ENCODE data around the gene C16orf96. TPM values are rescaled to one million over a fixed set of nuclear protein-coding genes. Genes with fewer than 3 reads are reported as not detected.
A peak's percentile ranks its signal among the peaks of the same experiment; 100 is the strongest.

Gene C16orf96
- total and polyA plus RNA-seq, 5 donors from 2014 or later: 0.17 TPM; not detected in 4

DNA sequence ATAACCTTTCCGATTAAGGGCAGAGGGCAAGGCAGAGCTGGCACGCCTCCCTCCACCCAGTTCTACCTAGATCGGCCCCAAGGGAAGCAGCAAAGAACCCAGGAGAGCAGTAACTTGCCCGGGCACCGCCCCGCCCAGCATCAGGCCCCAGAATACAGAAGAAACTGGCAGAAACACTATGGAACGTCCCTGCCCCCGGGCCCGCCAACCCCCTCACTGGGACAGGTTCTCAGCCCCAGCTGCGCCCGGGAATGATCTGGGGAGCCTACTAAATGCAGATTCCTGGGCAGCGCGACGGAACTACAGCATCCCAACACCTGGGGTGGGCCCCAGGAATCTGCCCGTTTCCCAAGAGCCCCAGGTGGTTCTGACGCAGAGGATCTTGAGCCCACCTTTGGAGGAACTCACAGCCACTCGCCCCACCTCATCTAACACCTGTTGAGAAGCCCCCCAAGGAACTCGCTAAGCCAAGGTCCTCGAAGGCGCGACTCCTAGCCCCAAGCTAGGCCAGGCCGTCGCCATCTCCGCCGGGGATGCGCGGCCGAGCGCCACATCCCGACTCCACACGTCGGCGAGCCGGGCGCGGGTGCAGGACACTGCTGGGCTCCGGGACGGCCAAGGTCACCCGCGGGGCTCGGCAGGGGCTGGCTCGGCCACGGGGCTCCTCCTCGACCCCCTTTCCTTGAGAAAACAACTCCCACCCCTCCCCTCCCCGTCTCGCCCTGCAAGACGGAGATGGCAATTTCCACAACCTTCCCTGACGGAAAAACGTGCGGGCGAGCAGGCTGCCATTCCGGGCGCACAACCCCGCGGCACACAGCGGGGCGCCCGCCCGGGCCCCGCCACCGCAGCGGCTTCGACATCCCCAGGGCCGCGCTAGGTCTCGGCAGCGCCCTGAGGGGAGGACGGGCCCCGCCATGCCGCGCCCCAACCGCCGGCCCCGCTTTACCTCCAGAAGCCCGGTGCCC, 18.5 kb upstream of the C16orf96 start:
- H3K4me1 Mint-ChIP-seq: peaks cover 19 to 49% (median 29%) of the 10 kb centered on the region in 4 donors
- H3K36me3 Mint-ChIP-seq: peaks cover 7% of the 10 kb centered on the region
- H3K9me3 ChIP-seq (ENCODE audit: control insufficient read depth in 2 of 2, low read length in 2 of 2): peaks cover 2 to 6% of the 10 kb centered on the region in 2 experiments
- H3K4me3 Mint-ChIP-seq: peak overlapping the region; percentile 83 to 89 (median 85)
- no peaks in the 10 kb centered on the region for H3K27me3 Mint-ChIP-seq
- peaks cover 0 to 4% (median 0%) of the 10 kb centered on the region in 7 donors for H3K9me3 Mint-ChIP-seq
- H3K4me1 ChIP-seq (ENCODE audit: control insufficient read depth, insufficient read depth, low read length, poor library complexity, severe bottlenecking): peaks cover 30% of the 10 kb centered on the region
- peak; percentile 41 to 43 for ATAC-seq (ENCODE audit: low read depth in 2 of 2)
- peak overlapping the region; percentile 19 for H3K4me3 ChIP-seq (ENCODE audit: low read depth, low read length)
- no peaks in the 10 kb centered on the region for H3K27me3 ChIP-seq (ENCODE audit: control insufficient read depth, insufficient read depth, low read length)
- no peaks in the 10 kb centered on the region for H3K36me3 ChIP-seq (ENCODE audit: control insufficient read depth, insufficient read depth, low read length)
- peak overlapping the region; percentile 68 to 90 (median 74) for H3K27ac Mint-ChIP-seq
- DNase-seq: peak in 1 of 3 donors; percentile 31
- H3K27ac ChIP-seq (ENCODE audit: insufficient read depth, low read length, poor library complexity, severe bottlenecking): peak overlapping the region; percentile 87

DNA sequence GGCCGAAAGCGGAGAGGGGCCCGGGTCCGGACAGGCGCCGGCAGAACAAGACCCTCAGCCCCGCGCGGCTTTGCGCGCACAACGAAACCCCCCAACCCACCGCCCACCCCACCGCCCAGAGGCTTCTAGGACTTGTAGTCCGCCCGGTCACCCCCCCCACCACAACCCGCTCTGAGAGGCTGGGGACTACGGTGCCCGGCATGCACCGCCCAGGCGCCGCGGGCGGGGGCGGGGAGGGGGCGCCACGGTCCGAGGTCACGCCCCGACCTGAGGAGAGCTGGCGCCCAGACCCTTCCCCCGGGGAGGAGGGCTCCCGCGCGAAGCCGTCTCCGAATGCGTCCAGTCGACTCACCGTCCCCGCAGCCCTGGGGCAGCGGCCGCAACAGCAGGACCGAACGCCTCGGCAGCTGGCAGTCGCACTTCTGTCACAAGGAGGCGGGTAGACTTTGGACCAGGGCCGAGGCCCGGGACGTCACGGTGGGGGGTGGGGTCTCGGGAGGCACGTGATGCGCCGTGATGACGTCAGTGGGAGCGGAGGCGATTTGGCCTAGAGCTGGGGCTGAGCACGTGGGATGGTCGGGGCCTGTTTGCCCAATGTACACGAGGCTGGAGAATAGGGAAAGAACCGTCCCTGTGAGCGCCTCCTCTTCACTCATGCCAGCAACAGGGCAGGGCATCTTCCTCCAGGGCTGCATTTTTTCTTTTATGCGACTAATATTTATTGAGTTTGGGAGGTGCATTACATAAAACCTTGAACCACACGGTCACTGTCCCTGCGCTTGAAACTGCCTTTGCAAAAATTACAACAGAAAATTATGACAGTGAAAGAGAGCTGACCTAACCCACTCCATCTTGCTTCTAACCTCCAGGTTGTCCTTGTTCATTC, 17.5 kb upstream of the C16orf96 start, which contains the start of gene CDIP1:
TSS of gene CDIP1 (minus strand) at position 424 of the 886 bp plus-strand sequence. CDS start 24,643 bp downstream, outside the sequence.
- H3K27ac ChIP-seq (ENCODE audit: insufficient read depth, low read length, poor library complexity, severe bottlenecking): peak within 1 kb of the TSS; percentile 87
- Mint-ChIP-seq H3K27me3 (no peaks in the 10 kb centered on the region), H3K4me3 (peak within 1 kb of the TSS; percentile 83 to 90 (median 86)), H3K4me1 (peaks cover 19 to 40% (median 28%) of the 10 kb centered on the region in 4 donors), H3K36me3 (peaks cover 4% of the 10 kb centered on the region), H3K27ac (peak within 1 kb of the TSS; percentile 76 to 91 (median 90)), H3K9me3 (peaks cover 0 to 4% (median 0%) of the 10 kb centered on the region in 7 donors)
- no peaks in the 10 kb centered on the region for H3K36me3 ChIP-seq (ENCODE audit: control insufficient read depth, insufficient read depth, low read length)
- ATAC-seq (ENCODE audit: low read depth in 2 of 2) (peak; percentile 88 to 89), DNase-seq (peak; percentile 87 to 97 (median 88))
- H3K4me3 ChIP-seq (ENCODE audit: low read depth, low read length): no peak within 1 kb of the TSS
- H3K4me1 ChIP-seq (ENCODE audit: control insufficient read depth, insufficient read depth, low read length, poor library complexity, severe bottlenecking): peaks cover 30% of the 10 kb centered on the region
- no peaks in the 10 kb centered on the region for H3K27me3 ChIP-seq (ENCODE audit: control insufficient read depth, insufficient read depth, low read length)
- peaks cover 2 to 6% of the 10 kb centered on the region in 2 experiments for H3K9me3 ChIP-seq (ENCODE audit: control insufficient read depth in 2 of 2, low read length in 2 of 2)

DNA sequence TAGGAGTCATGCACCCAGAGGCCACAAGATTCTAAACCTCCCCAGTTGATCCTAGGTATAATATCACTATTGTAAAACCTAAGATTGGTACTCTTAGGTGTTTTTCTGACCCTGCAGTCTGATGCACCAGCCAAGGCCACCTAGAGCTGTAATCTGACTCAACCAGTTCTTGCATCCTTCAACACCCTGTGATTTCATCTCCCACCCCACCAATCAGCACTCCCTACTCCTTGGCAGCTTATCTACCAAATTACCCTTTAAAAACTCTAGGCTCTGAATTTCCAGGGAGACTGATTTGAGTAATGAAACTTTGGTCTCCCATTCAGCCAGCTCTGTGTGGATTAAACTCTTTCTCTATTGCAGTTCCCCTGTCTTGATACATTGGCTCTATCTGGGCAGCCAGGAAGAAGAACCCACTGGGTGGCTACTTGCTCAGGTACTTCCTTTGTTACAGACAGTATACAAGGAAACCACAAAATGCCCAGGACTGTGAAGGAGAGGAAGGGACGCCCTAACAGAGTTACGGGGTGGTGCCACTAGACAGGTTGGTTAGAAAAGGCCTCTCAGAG, 16.3 kb upstream of the C16orf96 start:
- peaks cover 4% of the 10 kb centered on the region for H3K36me3 Mint-ChIP-seq
- peak overlapping the region; percentile 22 to 67 (median 47) for H3K4me3 Mint-ChIP-seq

DNA sequence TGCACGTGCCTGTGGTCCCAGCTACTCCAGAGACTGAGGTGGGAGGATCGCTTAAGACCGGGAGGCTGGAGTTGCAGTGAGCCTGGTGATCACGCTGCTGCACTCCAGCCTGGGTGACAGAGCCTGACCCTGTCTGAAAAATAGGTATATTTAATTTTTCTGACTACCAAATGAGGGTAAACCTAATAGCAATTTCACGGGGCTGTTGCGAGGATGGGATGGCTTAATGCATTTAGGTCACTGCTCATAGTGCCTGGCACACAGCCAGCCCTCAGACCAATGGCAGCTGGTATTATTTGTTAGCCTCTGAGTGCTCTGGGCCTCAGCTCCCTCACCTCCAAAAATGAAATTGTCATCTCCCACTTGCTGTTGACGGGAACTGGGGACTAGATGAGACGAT, 11.7 kb upstream of the C16orf96 start:
- Mint-ChIP-seq H3K4me3 (no peak overlapping the region), H3K27ac (no peak overlapping the region), H3K9me3 (peaks cover 0 to 4% (median 0%) of the 10 kb centered on the region in 7 donors), H3K36me3 (no peaks in the 10 kb centered on the region), H3K27me3 (peaks cover 4% of the 10 kb centered on the region), H3K4me1 (peaks cover 3 to 10% (median 6%) of the 10 kb centered on the region in 4 donors)
- no peak overlapping the region for H3K27ac ChIP-seq (ENCODE audit: insufficient read depth, low read length, poor library complexity, severe bottlenecking)
- ATAC-seq (ENCODE audit: low read depth in 2 of 2): no peak
- H3K36me3 ChIP-seq (ENCODE audit: control insufficient read depth, insufficient read depth, low read length): no peaks in the 10 kb centered on the region
- H3K27me3 ChIP-seq (ENCODE audit: control insufficient read depth, insufficient read depth, low read length): no peaks in the 10 kb centered on the region
- H3K9me3 ChIP-seq (ENCODE audit: control insufficient read depth in 2 of 2, low read length in 2 of 2): peaks cover 0 to 2% of the 10 kb centered on the region in 2 experiments
- H3K4me3 ChIP-seq (ENCODE audit: low read depth, low read length): no peak overlapping the region
- peaks cover 9% of the 10 kb centered on the region for H3K4me1 ChIP-seq (ENCODE audit: control insufficient read depth, insufficient read depth, low read length, poor library complexity, severe bottlenecking)
- DNase-seq: no peak

More for the DNA sequence above, 16.3 kb upstream of the C16orf96 start:
- no peak overlapping the region for H3K27ac ChIP-seq (ENCODE audit: insufficient read depth, low read length, poor library complexity, severe bottlenecking)
- peaks cover 0 to 4% (median 0%) of the 10 kb centered on the region in 7 donors for H3K9me3 Mint-ChIP-seq
- DNase-seq (no peak), ATAC-seq (ENCODE audit: low read depth in 2 of 2) (no peak)
- H3K9me3 ChIP-seq (ENCODE audit: control insufficient read depth in 2 of 2, low read length in 2 of 2): peaks cover 2 to 6% of the 10 kb centered on the region in 2 experiments
- H3K27me3 Mint-ChIP-seq: peaks cover 3% of the 10 kb centered on the region
- H3K4me3 ChIP-seq (ENCODE audit: low read depth, low read length): no peak overlapping the region
- H3K27ac Mint-ChIP-seq: peak overlapping the region; percentile 24 to 76 (median 60)
- H3K36me3 ChIP-seq (ENCODE audit: control insufficient read depth, insufficient read depth, low read length): no peaks in the 10 kb centered on the region
- H3K4me1 ChIP-seq (ENCODE audit: control insufficient read depth, insufficient read depth, low read length, poor library complexity, severe bottlenecking): peaks cover 25% of the 10 kb centered on the region
- no peaks in the 10 kb centered on the region for H3K27me3 ChIP-seq (ENCODE audit: control insufficient read depth, insufficient read depth, low read length)
- peaks cover 14 to 33% (median 20%) of the 10 kb centered on the region in 4 donors for H3K4me1 Mint-ChIP-seq

DNA sequence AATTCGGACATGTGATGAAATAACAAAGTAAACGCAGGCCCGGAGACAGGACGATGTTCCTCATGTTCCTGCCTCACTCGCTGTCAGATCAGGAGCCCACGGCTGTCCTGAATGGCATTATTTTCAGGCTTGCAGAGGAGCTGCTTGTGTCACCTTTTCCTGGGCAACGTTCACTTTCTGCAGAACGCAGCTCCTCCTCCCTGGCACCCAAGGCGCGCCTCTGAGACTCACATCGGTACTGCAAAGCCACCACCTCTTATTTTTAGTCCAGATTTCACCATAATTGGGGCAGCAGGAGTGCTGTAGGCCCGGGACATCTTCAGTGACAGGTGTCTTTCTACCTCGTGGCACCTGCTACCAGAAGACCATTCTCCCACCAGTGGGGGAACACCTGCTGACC, 8.0 kb upstream of the C16orf96 start:
- Histone ChIP-seq H3K4me3 (ENCODE audit: low read depth, low read length) (no peak overlapping the region), H3K9me3 (ENCODE audit: control insufficient read depth in 2 of 2, low read length in 2 of 2) (no peaks in the 10 kb centered on the region), H3K36me3 (ENCODE audit: control insufficient read depth, insufficient read depth, low read length) (no peaks in the 10 kb centered on the region), H3K27me3 (ENCODE audit: control insufficient read depth, insufficient read depth, low read length) (no peaks in the 10 kb centered on the region), H3K27ac (ENCODE audit: insufficient read depth, low read length, poor library complexity, severe bottlenecking) (no peak overlapping the region), H3K4me1 (ENCODE audit: control insufficient read depth, insufficient read depth, low read length, poor library complexity, severe bottlenecking) (peaks cover 9% of the 10 kb centered on the region)
- H3K36me3 Mint-ChIP-seq: no peaks in the 10 kb centered on the region
- ATAC-seq (ENCODE audit: low read depth in 2 of 2) (no peak), DNase-seq (no peak)
- no peaks in the 10 kb centered on the region for H3K9me3 Mint-ChIP-seq
- H3K4me1 Mint-ChIP-seq: peaks cover 3 to 6% (median 5%) of the 10 kb centered on the region in 4 donors
- no peak overlapping the region for H3K4me3 Mint-ChIP-seq
- peaks cover 15% of the 10 kb centered on the region for H3K27me3 Mint-ChIP-seq
- no peak overlapping the region for H3K27ac Mint-ChIP-seq

DNA sequence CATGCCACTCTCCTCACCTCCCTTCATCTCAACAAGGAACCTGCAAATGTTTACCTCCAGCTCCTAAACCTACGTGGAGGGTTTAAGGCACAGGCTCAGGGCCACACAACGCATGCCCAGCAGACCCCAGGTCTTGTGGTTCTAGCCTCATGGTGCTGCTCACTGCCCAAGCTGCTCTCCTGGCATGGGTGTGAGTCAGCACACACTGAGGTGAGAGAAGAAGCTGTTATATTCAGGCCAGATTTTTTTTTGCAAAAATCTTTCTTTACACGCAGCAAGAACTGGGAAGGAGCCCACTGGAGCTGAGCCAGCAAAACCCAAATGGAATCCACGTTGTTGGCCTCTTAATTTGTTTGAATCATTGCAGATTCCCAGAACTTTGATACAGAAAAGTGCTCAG, 5.5 kb upstream of the C16orf96 start:
- peaks cover 9% of the 10 kb centered on the region for H3K4me1 ChIP-seq (ENCODE audit: control insufficient read depth, insufficient read depth, low read length, poor library complexity, severe bottlenecking)
- Mint-ChIP-seq H3K4me1 (peaks cover under 1 to 6% (median 4%) of the 10 kb centered on the region in 4 donors), H3K27me3 (peaks cover 17% of the 10 kb centered on the region), H3K4me3 (no peak overlapping the region), H3K36me3 (no peaks in the 10 kb centered on the region), H3K27ac (peak overlapping the region in 1 of 3 donors; percentile 65), H3K9me3 (no peaks in the 10 kb centered on the region)
- ATAC-seq (ENCODE audit: low read depth in 2 of 2) (no peak), DNase-seq (no peak)
- no peak overlapping the region for H3K4me3 ChIP-seq (ENCODE audit: low read depth, low read length)
- no peaks in the 10 kb centered on the region for H3K36me3 ChIP-seq (ENCODE audit: control insufficient read depth, insufficient read depth, low read length)
- no peaks in the 10 kb centered on the region for H3K27me3 ChIP-seq (ENCODE audit: control insufficient read depth, insufficient read depth, low read length)
- H3K27ac ChIP-seq (ENCODE audit: insufficient read depth, low read length, poor library complexity, severe bottlenecking): no peak overlapping the region
- H3K9me3 ChIP-seq (ENCODE audit: control insufficient read depth in 2 of 2, low read length in 2 of 2): no peaks in the 10 kb centered on the region

DNA sequence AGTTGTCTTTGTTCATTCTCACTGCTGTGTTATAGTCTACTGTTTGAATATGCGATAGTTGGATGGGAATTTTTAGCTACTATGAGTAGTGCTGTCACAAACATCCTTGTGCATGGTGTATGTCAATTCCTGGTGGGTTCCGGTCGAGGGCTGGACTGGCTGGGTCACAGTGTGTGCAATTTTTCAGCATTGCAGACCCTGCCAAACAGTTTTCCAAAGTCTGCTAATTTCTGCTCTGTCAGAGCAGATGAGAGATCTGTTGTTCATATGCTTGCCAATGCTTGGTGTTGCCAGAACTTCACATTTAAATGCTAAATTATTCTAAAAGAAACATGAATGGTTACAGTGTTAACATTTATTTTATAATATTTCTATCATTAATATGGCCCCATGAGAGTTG, 3.6 kb upstream of the C16orf96 start:
- ATAC-seq (ENCODE audit: low read depth in 2 of 2) (no peak), DNase-seq (no peak)
- Mint-ChIP-seq H3K27me3 (peaks cover 17% of the 10 kb centered on the region), H3K27ac (no peak overlapping the region), H3K4me1 (peaks cover 0 to 6% (median 4%) of the 10 kb centered on the region in 4 donors), H3K9me3 (no peaks in the 10 kb centered on the region), H3K4me3 (no peak overlapping the region), H3K36me3 (no peaks in the 10 kb centered on the region)
- Histone ChIP-seq H3K4me1 (ENCODE audit: control insufficient read depth, insufficient read depth, low read length, poor library complexity, severe bottlenecking) (peaks cover 9% of the 10 kb centered on the region), H3K4me3 (ENCODE audit: low read depth, low read length) (no peak overlapping the region), H3K27ac (ENCODE audit: insufficient read depth, low read length, poor library complexity, severe bottlenecking) (no peak overlapping the region), H3K9me3 (ENCODE audit: control insufficient read depth in 2 of 2, low read length in 2 of 2) (no peaks in the 10 kb centered on the region), H3K27me3 (ENCODE audit: control insufficient read depth, insufficient read depth, low read length) (no peaks in the 10 kb centered on the region), H3K36me3 (ENCODE audit: control insufficient read depth, insufficient read depth, low read length) (no peaks in the 10 kb centered on the region)

All from CD4-positive, CD25-positive, alpha-beta regulatory T cell (primary cell).